Measurements from ENCODE around the gene CCDC149.

DNA sequence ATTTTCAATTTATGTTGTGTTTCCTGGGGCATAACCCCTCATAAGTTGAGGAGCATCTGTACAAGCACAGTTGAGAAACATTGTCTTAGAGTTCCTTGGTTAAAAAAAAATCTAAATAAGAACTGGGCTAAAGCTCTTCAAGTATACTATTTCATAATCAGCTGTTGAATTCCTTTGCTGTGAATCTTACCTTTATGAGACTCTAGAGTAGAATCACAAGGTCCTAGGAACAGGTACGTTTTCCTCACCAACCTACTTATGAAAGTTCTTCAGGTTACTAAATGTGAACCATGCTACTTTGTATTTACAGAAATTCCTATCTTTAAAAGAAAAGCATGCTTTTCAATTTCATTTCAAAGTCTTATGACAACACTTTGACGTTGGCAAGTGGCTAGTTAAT is 138.4 kb downstream of the CCDC149 start:
- TF ChIP-seq, protein P1, sequence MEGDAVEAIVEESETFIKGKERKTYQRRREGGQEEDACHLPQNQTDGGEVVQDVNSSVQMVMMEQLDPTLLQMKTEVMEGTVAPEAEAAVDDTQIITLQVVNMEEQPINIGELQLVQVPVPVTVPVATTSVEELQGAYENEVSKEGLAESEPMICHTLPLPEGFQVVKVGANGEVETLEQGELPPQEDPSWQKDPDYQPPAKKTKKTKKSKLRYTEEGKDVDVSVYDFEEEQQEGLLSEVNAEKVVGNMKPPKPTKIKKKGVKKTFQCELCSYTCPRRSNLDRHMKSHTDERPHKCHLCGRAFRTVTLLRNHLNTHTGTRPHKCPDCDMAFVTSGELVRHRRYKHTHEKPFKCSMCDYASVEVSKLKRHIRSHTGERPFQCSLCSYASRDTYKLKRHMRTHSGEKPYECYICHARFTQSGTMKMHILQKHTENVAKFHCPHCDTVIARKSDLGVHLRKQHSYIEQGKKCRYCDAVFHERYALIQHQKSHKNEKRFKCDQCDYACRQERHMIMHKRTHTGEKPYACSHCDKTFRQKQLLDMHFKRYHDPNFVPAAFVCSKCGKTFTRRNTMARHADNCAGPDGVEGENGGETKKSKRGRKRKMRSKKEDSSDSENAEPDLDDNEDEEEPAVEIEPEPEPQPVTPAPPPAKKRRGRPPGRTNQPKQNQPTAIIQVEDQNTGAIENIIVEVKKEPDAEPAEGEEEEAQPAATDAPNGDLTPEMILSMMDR (conservative IDR thresholded peaks at IDR 0.05; ENCODE audit: low read length): no peak
- no peak for TF ChIP-seq EZH2phosphoT487 (IDR thresholded peaks at IDR 0.05; ENCODE audit: borderline replicate concordance, low read depth, low read length)
